ENCODE measurements around the gene TM9SF3.

The TM9SF3 gene

DNA sequence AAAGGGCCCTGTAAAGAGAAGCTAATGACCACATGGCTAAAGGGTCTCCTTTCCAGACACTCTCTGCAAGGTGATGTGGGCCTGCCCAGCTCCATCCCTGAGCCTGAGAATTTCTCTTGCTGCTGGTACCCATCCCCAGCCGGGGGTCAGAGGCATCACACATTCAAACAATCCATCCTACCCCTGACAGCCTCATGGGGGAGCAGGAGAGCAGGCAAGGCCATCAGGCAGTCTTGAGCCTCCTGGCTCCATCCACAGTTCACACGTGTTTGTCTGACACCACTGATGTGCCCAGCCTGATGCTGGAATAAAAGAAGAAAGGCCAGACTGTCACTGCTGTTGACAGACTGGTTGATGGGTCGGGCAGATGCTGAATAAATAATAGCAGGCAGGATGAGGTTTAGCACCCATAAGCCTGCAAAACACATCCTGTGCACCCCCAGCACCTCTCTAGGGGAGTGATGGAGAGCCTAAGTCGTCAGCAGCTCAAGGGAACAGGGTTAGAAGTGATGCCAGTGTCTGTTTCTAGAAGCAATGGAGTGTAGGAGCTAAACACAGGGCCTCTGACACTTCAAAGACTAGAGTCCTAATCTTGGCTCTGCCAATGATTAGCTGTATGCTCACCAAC is 116.6 kb downstream of the TM9SF3 start:
- peak; percentile 13 for DNase-seq (ENCODE audit: low read depth)
- TF ChIP-seq, protein P1, sequence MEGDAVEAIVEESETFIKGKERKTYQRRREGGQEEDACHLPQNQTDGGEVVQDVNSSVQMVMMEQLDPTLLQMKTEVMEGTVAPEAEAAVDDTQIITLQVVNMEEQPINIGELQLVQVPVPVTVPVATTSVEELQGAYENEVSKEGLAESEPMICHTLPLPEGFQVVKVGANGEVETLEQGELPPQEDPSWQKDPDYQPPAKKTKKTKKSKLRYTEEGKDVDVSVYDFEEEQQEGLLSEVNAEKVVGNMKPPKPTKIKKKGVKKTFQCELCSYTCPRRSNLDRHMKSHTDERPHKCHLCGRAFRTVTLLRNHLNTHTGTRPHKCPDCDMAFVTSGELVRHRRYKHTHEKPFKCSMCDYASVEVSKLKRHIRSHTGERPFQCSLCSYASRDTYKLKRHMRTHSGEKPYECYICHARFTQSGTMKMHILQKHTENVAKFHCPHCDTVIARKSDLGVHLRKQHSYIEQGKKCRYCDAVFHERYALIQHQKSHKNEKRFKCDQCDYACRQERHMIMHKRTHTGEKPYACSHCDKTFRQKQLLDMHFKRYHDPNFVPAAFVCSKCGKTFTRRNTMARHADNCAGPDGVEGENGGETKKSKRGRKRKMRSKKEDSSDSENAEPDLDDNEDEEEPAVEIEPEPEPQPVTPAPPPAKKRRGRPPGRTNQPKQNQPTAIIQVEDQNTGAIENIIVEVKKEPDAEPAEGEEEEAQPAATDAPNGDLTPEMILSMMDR (IDR thresholded peaks at IDR 0.05; ENCODE audit: control insufficient read depth, insufficient read depth, low read depth, low read length, missing control alignments) = peak; percentile 76
- H3K4me3 ChIP-seq (ENCODE audit: control insufficient read depth, low read depth, low read length) = no peak overlapping the region

DNA sequence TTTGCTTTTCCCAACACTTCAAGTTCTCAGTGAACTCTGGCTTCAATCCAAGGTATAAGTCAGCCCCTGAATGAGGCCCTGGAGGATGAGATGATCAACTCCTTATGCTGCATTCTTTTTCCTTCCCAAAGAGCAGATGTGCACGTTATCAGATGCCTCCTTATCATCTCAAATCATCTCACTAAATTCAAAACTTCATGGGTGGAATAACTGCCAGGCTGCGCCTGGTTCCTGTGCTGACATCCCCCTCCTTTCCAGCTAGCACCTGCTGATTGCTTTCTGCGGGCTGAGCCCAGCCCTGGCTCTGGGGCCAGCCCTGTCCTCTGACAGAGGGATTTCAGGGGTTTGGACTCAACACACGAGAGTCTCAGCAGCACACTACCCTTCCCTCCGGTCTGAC is 118.0 kb downstream of the TM9SF3 start:
- H3K4me3 ChIP-seq (ENCODE audit: control insufficient read depth, low read depth, low read length) = no peak overlapping the region
- DNase-seq (ENCODE audit: low read depth) = no peak
- TF ChIP-seq, protein P1 (IDR thresholded peaks at IDR 0.05; ENCODE audit: control insufficient read depth, insufficient read depth, low read depth, low read length, missing control alignments) = no peak

Data from AG09309 (cell line).